Measurements from ENCODE around the gene SERPINH1.

- TF ChIP-seq CTCF (IDR thresholded peaks at IDR 0.05; ENCODE audit: insufficient read depth, low read length) (no peak), POLR2AphosphoS5 (IDR thresholded peaks at IDR 0.05; ENCODE audit: low read depth) (no peak), GABPA (IDR thresholded peaks at IDR 0.05; ENCODE audit: low read depth) (no peak), REST (IDR thresholded peaks at IDR 0.05; ENCODE audit: insufficient replicate concordance, low read depth) (no peak)
These were observed 3.3 kb downstream of the SERPINH1 start for GRCh38 chr11:75565221-75565814.

All from HL-60 (cell line).